Measurements from ENCODE around the gene PPL.

Gene PPL

GRCh38 chr16:4918781-4919251, 18.1 kb downstream of the PPL start:
- TF ChIP-seq CTCF (IDR thresholded peaks at IDR 0.05; ENCODE audit: low read depth, low read length) = no peak
- DNase-seq (ENCODE audit: extremely low read depth, low read depth) = no peak

- TF ChIP-seq CTCF (IDR thresholded peaks at IDR 0.05; ENCODE audit: low read depth, low read length) = no peak
Observed at GRCh38 chr16:4917117-4917516, 19.8 kb downstream of the PPL start.

GRCh38 chr16:4915226-4915761, 21.7 kb downstream of the PPL start:
- TF ChIP-seq CTCF (IDR thresholded peaks at IDR 0.05; ENCODE audit: low read depth, low read length) = no peak
- peak; percentile 75 for DNase-seq (ENCODE audit: extremely low read depth, low read depth)

More at GRCh38 chr16:4917117-4917516, 19.8 kb downstream of the PPL start:
- DNase-seq (ENCODE audit: extremely low read depth, low read depth) = peak; percentile 16

GRCh38 chr16:4914528-4915225, 22.3 kb downstream of the PPL start:
- DNase-seq (ENCODE audit: extremely low read depth, low read depth) = no peak
- no peak for TF ChIP-seq CTCF (IDR thresholded peaks at IDR 0.05; ENCODE audit: low read depth, low read length)

GRCh38 chr16:4913774-4914525, 23.0 kb downstream of the PPL start:
- DNase-seq (ENCODE audit: extremely low read depth, low read depth) = no peak
- no peak for TF ChIP-seq CTCF (IDR thresholded peaks at IDR 0.05; ENCODE audit: low read depth, low read length)

DNA sequence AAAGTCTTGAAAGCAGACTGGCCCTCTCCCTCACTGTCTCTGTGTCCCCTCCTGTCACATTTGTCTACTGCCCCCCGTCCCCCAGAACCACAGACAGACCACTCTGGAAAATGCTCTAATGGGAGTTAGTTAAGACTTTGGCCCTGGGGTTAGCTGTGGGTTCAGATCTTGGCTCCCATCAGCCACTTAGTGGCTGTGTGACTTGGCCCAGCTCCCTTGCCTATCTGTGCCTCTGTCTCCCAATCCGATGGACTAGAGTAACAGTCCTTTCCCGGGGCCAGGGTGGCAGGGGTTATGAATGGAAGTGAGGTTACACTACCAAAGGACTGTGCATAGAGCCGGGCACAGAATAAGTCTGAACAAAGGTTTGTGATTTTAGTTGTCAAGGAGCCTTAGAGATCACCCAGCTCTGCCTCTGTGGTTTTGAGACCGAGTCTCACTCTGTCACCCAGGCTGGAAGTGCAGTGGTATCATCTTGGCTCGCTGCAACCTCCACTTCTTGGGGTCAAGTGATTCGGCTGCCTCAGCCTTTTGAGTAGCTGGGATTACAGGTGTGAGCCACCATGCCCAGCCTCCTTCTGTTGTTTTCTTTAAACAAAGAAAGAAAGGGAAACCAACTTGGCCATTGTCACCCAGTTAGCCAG, 23.7 kb downstream of the PPL start:
- no peak for TF ChIP-seq CTCF (IDR thresholded peaks at IDR 0.05; ENCODE audit: low read depth, low read length)
- no peak for DNase-seq (ENCODE audit: extremely low read depth, low read depth)

Data from AG09319 (cell line).